ENCODE measurements around the gene BTN1A1.
A peak's percentile ranks its signal among the peaks of the same experiment; 100 is the strongest.

The BTN1A1 gene

DNA sequence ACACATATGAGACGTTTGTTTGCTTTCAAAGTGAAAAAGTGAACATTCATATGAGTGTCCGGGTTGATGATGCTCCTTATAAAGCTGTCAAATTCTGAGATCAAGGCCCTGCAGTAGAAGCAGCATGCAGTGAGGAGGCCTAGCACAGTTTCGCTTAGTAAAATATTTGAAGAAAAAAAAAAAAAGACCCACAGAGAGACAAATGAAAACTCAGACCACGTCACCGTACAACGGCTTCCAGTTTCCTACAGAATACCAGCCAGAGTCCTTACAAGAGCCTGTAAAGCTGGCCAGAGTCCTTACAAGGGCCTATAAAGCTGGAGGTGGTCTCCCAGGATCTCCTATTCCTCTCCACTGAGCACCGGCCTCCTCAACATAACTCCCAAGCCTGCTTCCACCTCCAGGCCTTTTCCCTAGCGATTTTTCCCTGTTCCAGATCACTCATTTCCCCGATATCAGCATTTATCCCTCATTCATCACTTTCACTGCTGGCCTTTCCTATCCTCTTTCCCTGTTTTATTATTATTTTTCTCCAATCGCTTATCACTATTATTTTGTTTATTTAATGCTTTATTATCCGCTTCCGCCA is 36.6 kb downstream of the BTN1A1 start (continued):
- TF ChIP-seq, protein P1, sequence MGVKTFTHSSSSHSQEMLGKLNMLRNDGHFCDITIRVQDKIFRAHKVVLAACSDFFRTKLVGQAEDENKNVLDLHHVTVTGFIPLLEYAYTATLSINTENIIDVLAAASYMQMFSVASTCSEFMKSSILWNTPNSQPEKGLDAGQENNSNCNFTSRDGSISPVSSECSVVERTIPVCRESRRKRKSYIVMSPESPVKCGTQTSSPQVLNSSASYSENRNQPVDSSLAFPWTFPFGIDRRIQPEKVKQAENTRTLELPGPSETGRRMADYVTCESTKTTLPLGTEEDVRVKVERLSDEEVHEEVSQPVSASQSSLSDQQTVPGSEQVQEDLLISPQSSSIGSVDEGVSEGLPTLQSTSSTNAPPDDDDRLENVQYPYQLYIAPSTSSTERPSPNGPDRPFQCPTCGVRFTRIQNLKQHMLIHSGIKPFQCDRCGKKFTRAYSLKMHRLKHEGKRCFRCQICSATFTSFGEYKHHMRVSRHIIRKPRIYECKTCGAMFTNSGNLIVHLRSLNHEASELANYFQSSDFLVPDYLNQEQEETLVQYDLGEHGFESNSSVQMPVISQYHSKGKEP (tag by site-specific recombination; IDR thresholded peaks at IDR 0.05) = no peak
- TF ChIP-seq ZNF596 (tag by site-specific recombination; IDR thresholded peaks at IDR 0.05) (no peak), ZNF792 (tag by site-specific recombination; IDR thresholded peaks at IDR 0.05) (no peak), ZNF366 (tag by site-specific recombination; conservative IDR thresholded peaks at IDR 0.05) (no peak), ZNF600 (tag by site-specific recombination; IDR thresholded peaks at IDR 0.05) (peak; percentile 100), ZNF175 (tag by site-specific recombination; IDR thresholded peaks at IDR 0.05) (no peak), ZNF274 (IDR thresholded peaks at IDR 0.05; ENCODE audit: low read length) (no peak), ZNF274 (tag by site-specific recombination; IDR thresholded peaks at IDR 0.05; ENCODE audit: borderline replicate concordance) (no peak), REPIN1 (tag by site-specific recombination; IDR thresholded peaks at IDR 0.05; ENCODE audit: low read depth) (peak; percentile 78; the same call in 1 of the 2 replicates), ZNF664 (tag by site-specific recombination; IDR thresholded peaks at IDR 0.05) (peak; percentile 65), ZBTB7A (tag by site-specific recombination; IDR thresholded peaks at IDR 0.05; ENCODE audit: low read depth) (no peak), SCRT1 (tag by site-specific recombination; IDR thresholded peaks at IDR 0.05; ENCODE audit: borderline replicate concordance) (no peak), ZSCAN30 (tag by site-specific recombination; IDR thresholded peaks at IDR 0.05) (no peak), ZNF292 (tag by site-specific recombination; IDR thresholded peaks at IDR 0.05; ENCODE audit: borderline replicate concordance, low read depth) (no peak), ZNF701 (tag by site-specific recombination; IDR thresholded peaks at IDR 0.05) (no peak), ZNF423 (tag by site-specific recombination; IDR thresholded peaks at IDR 0.05) (no peak)
- TF ChIP-seq, protein P2, sequence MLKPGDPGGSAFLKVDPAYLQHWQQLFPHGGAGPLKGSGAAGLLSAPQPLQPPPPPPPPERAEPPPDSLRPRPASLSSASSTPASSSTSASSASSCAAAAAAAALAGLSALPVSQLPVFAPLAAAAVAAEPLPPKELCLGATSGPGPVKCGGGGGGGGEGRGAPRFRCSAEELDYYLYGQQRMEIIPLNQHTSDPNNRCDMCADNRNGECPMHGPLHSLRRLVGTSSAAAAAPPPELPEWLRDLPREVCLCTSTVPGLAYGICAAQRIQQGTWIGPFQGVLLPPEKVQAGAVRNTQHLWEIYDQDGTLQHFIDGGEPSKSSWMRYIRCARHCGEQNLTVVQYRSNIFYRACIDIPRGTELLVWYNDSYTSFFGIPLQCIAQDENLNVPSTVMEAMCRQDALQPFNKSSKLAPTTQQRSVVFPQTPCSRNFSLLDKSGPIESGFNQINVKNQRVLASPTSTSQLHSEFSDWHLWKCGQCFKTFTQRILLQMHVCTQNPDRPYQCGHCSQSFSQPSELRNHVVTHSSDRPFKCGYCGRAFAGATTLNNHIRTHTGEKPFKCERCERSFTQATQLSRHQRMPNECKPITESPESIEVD (tag by site-specific recombination; IDR thresholded peaks at IDR 0.05) = peak; percentile 66; the same call in 1 of the 2 replicates
- TF ChIP-seq, protein P3, sequence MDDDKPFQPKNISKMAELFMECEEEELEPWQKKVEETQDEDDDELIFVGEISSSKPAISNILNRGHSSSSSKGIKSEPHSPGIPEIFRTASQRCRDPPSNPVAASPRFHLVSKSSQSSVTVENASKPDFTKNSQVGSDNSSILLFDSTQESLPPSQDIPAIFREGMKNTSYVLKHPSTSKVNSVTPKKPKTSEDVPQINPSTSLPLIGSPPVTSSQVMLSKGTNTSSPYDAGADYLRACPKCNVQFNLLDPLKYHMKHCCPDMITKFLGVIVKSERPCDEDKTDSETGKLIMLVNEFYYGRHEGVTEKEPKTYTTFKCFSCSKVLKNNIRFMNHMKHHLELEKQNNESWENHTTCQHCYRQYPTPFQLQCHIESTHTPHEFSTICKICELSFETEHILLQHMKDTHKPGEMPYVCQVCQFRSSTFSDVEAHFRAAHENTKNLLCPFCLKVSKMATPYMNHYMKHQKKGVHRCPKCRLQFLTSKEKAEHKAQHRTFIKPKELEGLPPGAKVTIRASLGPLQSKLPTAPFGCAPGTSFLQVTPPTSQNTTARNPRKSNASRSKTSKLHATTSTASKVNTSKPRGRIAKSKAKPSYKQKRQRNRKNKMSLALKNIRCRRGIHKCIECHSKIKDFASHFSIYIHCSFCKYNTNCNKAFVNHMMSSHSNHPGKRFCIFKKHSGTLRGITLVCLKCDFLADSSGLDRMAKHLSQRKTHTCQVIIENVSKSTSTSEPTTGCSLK (tag by site-specific recombination; IDR thresholded peaks at IDR 0.05) = no peak
- TF ChIP-seq, protein P4, sequence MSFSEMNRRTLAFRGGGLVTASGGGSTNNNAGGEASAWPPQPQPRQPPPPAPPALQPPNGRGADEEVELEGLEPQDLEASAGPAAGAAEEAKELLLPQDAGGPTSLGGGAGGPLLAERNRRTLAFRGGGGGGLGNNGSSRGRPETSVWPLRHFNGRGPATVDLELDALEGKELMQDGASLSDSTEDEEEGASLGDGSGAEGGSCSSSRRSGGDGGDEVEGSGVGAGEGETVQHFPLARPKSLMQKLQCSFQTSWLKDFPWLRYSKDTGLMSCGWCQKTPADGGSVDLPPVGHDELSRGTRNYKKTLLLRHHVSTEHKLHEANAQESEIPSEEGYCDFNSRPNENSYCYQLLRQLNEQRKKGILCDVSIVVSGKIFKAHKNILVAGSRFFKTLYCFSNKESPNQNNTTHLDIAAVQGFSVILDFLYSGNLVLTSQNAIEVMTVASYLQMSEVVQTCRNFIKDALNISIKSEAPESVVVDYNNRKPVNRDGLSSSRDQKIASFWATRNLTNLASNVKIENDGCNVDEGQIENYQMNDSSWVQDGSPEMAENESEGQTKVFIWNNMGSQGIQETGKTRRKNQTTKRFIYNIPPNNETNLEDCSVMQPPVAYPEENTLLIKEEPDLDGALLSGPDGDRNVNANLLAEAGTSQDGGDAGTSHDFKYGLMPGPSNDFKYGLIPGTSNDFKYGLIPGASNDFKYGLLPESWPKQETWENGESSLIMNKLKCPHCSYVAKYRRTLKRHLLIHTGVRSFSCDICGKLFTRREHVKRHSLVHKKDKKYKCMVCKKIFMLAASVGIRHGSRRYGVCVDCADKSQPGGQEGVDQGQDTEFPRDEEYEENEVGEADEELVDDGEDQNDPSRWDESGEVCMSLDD (tag by site-specific recombination; IDR thresholded peaks at IDR 0.05) = no peak
- TF ChIP-seq, protein P5, sequence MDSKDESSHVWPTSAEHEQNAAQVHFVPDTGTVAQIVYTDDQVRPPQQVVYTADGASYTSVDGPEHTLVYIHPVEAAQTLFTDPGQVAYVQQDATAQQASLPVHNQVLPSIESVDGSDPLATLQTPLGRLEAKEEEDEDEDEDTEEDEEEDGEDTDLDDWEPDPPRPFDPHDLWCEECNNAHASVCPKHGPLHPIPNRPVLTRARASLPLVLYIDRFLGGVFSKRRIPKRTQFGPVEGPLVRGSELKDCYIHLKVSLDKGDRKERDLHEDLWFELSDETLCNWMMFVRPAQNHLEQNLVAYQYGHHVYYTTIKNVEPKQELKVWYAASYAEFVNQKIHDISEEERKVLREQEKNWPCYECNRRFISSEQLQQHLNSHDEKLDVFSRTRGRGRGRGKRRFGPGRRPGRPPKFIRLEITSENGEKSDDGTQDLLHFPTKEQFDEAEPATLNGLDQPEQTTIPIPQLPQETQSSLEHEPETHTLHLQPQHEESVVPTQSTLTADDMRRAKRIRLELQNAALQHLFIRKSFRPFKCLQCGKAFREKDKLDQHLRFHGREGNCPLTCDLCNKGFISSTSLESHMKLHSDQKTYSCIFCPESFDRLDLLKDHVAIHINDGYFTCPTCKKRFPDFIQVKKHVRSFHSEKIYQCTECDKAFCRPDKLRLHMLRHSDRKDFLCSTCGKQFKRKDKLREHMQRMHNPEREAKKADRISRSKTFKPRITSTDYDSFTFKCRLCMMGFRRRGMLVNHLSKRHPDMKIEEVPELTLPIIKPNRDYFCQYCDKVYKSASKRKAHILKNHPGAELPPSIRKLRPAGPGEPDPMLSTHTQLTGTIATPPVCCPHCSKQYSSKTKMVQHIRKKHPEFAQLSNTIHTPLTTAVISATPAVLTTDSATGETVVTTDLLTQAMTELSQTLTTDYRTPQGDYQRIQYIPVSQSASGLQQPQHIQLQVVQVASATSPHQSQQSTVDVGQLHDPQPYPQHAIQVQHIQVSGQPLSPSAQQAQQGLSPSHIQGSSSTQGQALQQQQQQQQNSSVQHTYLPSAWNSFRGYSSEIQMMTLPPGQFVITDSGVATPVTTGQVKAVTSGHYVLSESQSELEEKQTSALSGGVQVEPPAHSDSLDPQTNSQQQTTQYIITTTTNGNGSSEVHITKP (tag by site-specific recombination; IDR thresholded peaks at IDR 0.05) = no peak
- TF ChIP-seq, protein P6, sequence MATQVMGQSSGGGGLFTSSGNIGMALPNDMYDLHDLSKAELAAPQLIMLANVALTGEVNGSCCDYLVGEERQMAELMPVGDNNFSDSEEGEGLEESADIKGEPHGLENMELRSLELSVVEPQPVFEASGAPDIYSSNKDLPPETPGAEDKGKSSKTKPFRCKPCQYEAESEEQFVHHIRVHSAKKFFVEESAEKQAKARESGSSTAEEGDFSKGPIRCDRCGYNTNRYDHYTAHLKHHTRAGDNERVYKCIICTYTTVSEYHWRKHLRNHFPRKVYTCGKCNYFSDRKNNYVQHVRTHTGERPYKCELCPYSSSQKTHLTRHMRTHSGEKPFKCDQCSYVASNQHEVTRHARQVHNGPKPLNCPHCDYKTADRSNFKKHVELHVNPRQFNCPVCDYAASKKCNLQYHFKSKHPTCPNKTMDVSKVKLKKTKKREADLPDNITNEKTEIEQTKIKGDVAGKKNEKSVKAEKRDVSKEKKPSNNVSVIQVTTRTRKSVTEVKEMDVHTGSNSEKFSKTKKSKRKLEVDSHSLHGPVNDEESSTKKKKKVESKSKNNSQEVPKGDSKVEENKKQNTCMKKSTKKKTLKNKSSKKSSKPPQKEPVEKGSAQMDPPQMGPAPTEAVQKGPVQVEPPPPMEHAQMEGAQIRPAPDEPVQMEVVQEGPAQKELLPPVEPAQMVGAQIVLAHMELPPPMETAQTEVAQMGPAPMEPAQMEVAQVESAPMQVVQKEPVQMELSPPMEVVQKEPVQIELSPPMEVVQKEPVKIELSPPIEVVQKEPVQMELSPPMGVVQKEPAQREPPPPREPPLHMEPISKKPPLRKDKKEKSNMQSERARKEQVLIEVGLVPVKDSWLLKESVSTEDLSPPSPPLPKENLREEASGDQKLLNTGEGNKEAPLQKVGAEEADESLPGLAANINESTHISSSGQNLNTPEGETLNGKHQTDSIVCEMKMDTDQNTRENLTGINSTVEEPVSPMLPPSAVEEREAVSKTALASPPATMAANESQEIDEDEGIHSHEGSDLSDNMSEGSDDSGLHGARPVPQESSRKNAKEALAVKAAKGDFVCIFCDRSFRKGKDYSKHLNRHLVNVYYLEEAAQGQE (tag by site-specific recombination; IDR thresholded peaks at IDR 0.05) = peak; percentile 35; the same call in 1 of the 2 replicates
- TF ChIP-seq, protein P7, sequence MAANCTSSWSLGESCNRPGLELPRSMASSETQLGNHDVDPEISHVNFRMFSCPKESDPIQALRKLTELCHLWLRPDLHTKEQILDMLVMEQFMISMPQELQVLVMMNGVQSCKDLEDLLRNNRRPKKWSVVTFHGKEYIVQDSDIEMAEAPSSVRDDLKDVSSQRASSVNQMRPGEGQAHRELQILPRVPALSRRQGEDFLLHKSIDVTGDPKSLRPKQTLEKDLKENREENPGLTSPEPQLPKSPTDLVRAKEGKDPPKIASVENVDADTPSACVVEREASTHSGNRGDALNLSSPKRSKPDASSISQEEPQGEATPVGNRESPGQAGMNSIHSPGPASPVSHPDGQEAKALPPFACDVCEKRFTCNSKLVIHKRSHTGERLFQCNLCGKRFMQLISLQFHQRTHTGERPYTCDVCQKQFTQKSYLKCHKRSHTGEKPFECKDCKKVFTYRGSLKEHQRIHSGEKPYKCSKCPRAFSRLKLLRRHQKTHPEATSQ (tag by site-specific recombination; IDR thresholded peaks at IDR 0.05) = no peak
